WTC11 (cell line): ENCODE measurements around the gene AFF3. TPM values are rescaled to one million over a fixed set of nuclear protein-coding genes. Genes with fewer than 3 reads are reported as not detected.

Source experiments
- ATAC-seq: fragments of 200-7000 bp; cut with Tn5 transposase; 2 replicates; pipeline ENCODE4 v1.10.0; 2021; ENCODE audit warnings: mild to moderate bottlenecking, moderate library complexity
- CTCF ChIA-PET: fragments of 300-600 bp; sonication (Branson Sonifier 250); formaldehyde crosslinking; loops from one replicate; lab custom pipeline; 2021; ENCODE audit warnings: antibody characterized with exemption; lab: Charles Lee
- POLR2A ChIA-PET: fragments of 350-600 bp; sonication (Branson Sonifier 250); formaldehyde crosslinking; loops from one replicate; lab custom pipeline; 2021; ENCODE audit warnings: antibody characterized with exemption; lab: Charles Lee
- DNase-seq: peaks from one replicate; pipeline ENCODE4 v3.0.0; 2021; ENCODE audit warnings: low spot score
- H3K27ac Mint-ChIP-seq: 2 replicates; pipeline ENCODE4 v1.8.0; 2021; ENCODE audit warnings: mixed read lengths
- H3K27me3 Mint-ChIP-seq: 2 replicates; pipeline ENCODE4 v1.8.0; 2021; ENCODE audit warnings: low read depth, mild to moderate bottlenecking, moderate library complexity, mixed read lengths
- H3K36me3 Mint-ChIP-seq: 2 replicates; pipeline ENCODE4 v1.8.0; 2021; ENCODE audit warnings: mixed read lengths
- H3K4me1 Mint-ChIP-seq: 2 replicates; pipeline ENCODE4 v1.8.0; 2022; ENCODE audit warnings: mixed read lengths
- H3K4me3 Mint-ChIP-seq: 2 replicates; pipeline ENCODE4 v1.8.0; 2021; ENCODE audit warnings: mild to moderate bottlenecking, moderate library complexity, mixed read lengths
- H3K9me3 Mint-ChIP-seq: 2 replicates; pipeline ENCODE4 v1.8.0; 2021; ENCODE audit warnings: mixed read lengths
- ATF3 ChIP-seq: sonication (generic); formaldehyde crosslinking; conservative IDR thresholded peaks from 2 replicates; pipeline ENCODE4 v1.8.1; 2022; ENCODE audit warnings: mild to moderate bottlenecking, missing genetic modification reagents
- ESRRA ChIP-seq: sonication (generic); formaldehyde crosslinking; IDR thresholded peaks from 2 replicates; pipeline ENCODE4 v1.8.1; 2022; ENCODE audit warnings: mild to moderate bottlenecking, missing genetic modification reagents, borderline replicate concordance
- GABPB1 ChIP-seq: sonication (generic); formaldehyde crosslinking; IDR thresholded peaks from 2 replicates; pipeline ENCODE4 v1.8.1; 2023; ENCODE audit warnings: mild to moderate bottlenecking, missing genetic modification reagents
- KAT7 ChIP-seq: sonication (generic); formaldehyde crosslinking; IDR thresholded peaks from 2 replicates; pipeline ENCODE4 v1.8.1; 2023; ENCODE audit warnings: missing genetic modification reagents, mild to moderate bottlenecking, borderline replicate concordance
- NFATC4 ChIP-seq: fragments of 250-450 bp; sonication (Bioruptor Pico); IDR thresholded peaks from 2 replicates; pipeline ENCODE4 v1.9.0; 2021; ENCODE audit warnings: mild to moderate bottlenecking
- NR1H2 ChIP-seq: sonication (generic); formaldehyde crosslinking; IDR thresholded peaks from 2 replicates; pipeline ENCODE4 v1.9.0; 2021; ENCODE audit warnings: mild to moderate bottlenecking, moderate library complexity, missing genetic modification reagents
- SMAD3 ChIP-seq: sonication (generic); formaldehyde crosslinking; IDR thresholded peaks from 2 replicates; pipeline ENCODE4 v1.8.0; 2022; ENCODE audit warnings: missing genetic modification reagents, mild to moderate bottlenecking, borderline replicate concordance
- SOX15 ChIP-seq: fragments of 250-450 bp; sonication (Bioruptor Pico); IDR thresholded peaks from 2 replicates; pipeline ENCODE4 v1.9.0; 2021; ENCODE audit warnings: mild to moderate bottlenecking
- SP1 ChIP-seq: sonication (generic); formaldehyde crosslinking; conservative IDR thresholded peaks from 2 replicates; pipeline ENCODE4 v1.8.1; 2022; ENCODE audit warnings: missing genetic modification reagents
- TEAD4 ChIP-seq: sonication (generic); formaldehyde crosslinking; IDR thresholded peaks from 2 replicates; pipeline ENCODE4 v1.8.0; 2022; ENCODE audit warnings: mild to moderate bottlenecking, missing genetic modification reagents
- ZNF263 ChIP-seq: sonication (generic); formaldehyde crosslinking; IDR thresholded peaks from 2 replicates; pipeline ENCODE4 v1.8.1; 2022; ENCODE audit warnings: low read depth, mild to moderate bottlenecking, moderate library complexity, missing genetic modification reagents
- ZNF281 ChIP-seq: sonication (generic); formaldehyde crosslinking; IDR thresholded peaks from 2 replicates; pipeline ENCODE4 v1.8.0; 2023; ENCODE audit warnings: mild to moderate bottlenecking, missing genetic modification reagents
- ZNF317 ChIP-seq: sonication (generic); formaldehyde crosslinking; IDR thresholded peaks from 2 replicates; pipeline ENCODE4 v1.8.1; 2023; ENCODE audit warnings: low read depth, mild to moderate bottlenecking, moderate library complexity, missing genetic modification reagents, borderline replicate concordance
- ZNF416 ChIP-seq: fragments of 250-450 bp; sonication (Bioruptor Pico); IDR thresholded peaks from 2 replicates; pipeline ENCODE4 v1.9.0; 2021; ENCODE audit warnings: mild to moderate bottlenecking, inconsistent platforms
- ZNF423 ChIP-seq: fragments of 250-450 bp; sonication (Bioruptor Pico); IDR thresholded peaks from 2 replicates; pipeline ENCODE4 v2.1.2; 2022; ENCODE audit warnings: mild to moderate bottlenecking, moderate library complexity
- ZNF425 ChIP-seq: fragments of 250-450 bp; sonication (Bioruptor Pico); conservative IDR thresholded peaks from 2 replicates; pipeline ENCODE4 v1.9.0; 2021; ENCODE audit warnings: mild to moderate bottlenecking
- total RNA-seq: library from RNA; stranded (reverse); gene quantifications from 3 replicates; pipeline ENCODE4 v1.2.3, GENCODE V29; 2021
- TF ChIP-seq, protein P1 (sequence below): sonication (generic); formaldehyde crosslinking; IDR thresholded peaks from 2 replicates; pipeline ENCODE4 v1.8.0; 2022; ENCODE audit warnings: mild to moderate bottlenecking, missing genetic modification reagents
- TF ChIP-seq, protein P2 (sequence below): sonication (generic); formaldehyde crosslinking; IDR thresholded peaks from 2 replicates; pipeline ENCODE4 v1.8.1; 2023; ENCODE audit warnings: mild to moderate bottlenecking, missing genetic modification reagents, moderate library complexity
- TF ChIP-seq, protein P3 (sequence below): fragments of 250-450 bp; sonication (Bioruptor Pico); IDR thresholded peaks from 2 replicates; pipeline ENCODE4 v1.9.0; 2021; ENCODE audit warnings: mild to moderate bottlenecking
- TF ChIP-seq, protein P4 (sequence below): sonication (generic); formaldehyde crosslinking; IDR thresholded peaks from 2 replicates; pipeline ENCODE4 v1.8.0; 2023; ENCODE audit warnings: missing genetic modification reagents

AFF3 gene
- total RNA-seq, 1 experiment from 2014 or later: 1.2 TPM

DNA sequence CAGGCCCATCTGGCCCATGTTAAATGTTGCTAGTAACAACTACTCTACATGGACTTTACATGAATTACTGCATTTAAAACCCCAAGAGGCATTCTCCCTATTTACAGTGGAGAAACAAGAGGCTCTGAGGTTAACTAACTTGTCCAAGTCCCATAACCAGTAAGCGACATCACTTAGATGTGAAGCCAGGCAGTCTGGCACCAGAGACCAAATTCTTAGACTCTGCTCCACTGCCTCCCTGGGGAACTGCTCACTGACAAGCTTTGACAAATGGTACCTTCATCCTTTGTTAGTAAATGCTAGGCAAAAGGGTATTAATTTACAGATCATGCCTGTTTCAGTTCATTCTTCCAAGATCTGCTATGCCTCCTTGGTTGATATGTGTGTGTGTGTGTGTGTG is 124.8 kb downstream of the AFF3 start:
- POLR2A ChIA-PET: no interaction called here
- ATAC-seq: no peak

GRCh38 chr2:100016756-100017155 is 125.6 kb downstream of the AFF3 start:
- Mint-ChIP-seq H3K36me3 (no peaks in the 10 kb centered on the region), H3K4me3 (no peak overlapping the region), H3K27me3 (no peaks in the 10 kb centered on the region), H3K4me1 (no peaks in the 10 kb centered on the region), H3K9me3 (no peaks in the 10 kb centered on the region), H3K27ac (no peak overlapping the region)
- ChIA-PET POLR2A (no interaction called here), CTCF (no interaction called here)
- DNase-seq: no peak
- TF ChIP-seq KAT7 (CRISPR knock-in tag) (no peak), ZNF416 (CRISPR knock-in tag) (no peak), SOX15 (no peak), ZNF425 (CRISPR knock-in tag) (no peak), ZNF423 (no peak), GABPB1 (CRISPR knock-in tag) (no peak), ZNF281 (CRISPR knock-in tag) (no peak), ZNF263 (CRISPR knock-in tag) (no peak), TEAD4 (CRISPR knock-in tag) (no peak), SP1 (no peak), ESRRA (no peak), ZNF317 (CRISPR knock-in tag) (no peak), NFATC4 (CRISPR knock-in tag) (no peak), SMAD3 (CRISPR knock-in tag) (no peak)
- TF ChIP-seq, protein P1, sequence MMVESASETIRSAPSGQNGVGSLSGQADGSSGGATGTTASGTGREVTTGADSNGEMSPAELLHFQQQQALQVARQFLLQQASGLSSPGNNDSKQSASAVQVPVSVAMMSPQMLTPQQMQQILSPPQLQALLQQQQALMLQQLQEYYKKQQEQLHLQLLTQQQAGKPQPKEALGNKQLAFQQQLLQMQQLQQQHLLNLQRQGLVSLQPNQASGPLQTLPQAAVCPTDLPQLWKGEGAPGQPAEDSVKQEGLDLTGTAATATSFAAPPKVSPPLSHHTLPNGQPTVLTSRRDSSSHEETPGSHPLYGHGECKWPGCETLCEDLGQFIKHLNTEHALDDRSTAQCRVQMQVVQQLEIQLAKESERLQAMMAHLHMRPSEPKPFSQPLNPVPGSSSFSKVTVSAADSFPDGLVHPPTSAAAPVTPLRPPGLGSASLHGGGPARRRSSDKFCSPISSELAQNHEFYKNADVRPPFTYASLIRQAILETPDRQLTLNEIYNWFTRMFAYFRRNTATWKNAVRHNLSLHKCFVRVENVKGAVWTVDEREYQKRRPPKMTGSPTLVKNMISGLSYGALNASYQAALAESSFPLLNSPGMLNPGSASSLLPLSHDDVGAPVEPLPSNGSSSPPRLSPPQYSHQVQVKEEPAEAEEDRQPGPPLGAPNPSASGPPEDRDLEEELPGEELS: no peak
- TF ChIP-seq, protein P2, sequence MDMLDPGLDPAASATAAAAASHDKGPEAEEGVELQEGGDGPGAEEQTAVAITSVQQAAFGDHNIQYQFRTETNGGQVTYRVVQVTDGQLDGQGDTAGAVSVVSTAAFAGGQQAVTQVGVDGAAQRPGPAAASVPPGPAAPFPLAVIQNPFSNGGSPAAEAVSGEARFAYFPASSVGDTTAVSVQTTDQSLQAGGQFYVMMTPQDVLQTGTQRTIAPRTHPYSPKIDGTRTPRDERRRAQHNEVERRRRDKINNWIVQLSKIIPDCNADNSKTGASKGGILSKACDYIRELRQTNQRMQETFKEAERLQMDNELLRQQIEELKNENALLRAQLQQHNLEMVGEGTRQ (CRISPR knock-in tag): no peak
- TF ChIP-seq, protein P3, sequence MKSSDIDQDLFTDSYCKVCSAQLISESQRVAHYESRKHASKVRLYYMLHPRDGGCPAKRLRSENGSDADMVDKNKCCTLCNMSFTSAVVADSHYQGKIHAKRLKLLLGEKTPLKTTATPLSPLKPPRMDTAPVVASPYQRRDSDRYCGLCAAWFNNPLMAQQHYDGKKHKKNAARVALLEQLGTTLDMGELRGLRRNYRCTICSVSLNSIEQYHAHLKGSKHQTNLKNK (CRISPR knock-in tag): no peak
- TF ChIP-seq, protein P4, sequence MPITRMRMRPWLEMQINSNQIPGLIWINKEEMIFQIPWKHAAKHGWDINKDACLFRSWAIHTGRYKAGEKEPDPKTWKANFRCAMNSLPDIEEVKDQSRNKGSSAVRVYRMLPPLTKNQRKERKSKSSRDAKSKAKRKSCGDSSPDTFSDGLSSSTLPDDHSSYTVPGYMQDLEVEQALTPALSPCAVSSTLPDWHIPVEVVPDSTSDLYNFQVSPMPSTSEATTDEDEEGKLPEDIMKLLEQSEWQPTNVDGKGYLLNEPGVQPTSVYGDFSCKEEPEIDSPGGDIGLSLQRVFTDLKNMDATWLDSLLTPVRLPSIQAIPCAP (CRISPR knock-in tag): no peak
- no peak for ATAC-seq

More for the DNA sequence above, 124.8 kb downstream of the AFF3 start:
- TF ChIP-seq, protein P4 (CRISPR knock-in tag): no peak
- TF ChIP-seq NR1H2 (CRISPR knock-in tag): no peak
- no peak for TF ChIP-seq ATF3
- TF ChIP-seq, all 79 proteins: peak for 0
- no peak overlapping the region for H3K27ac Mint-ChIP-seq
- DNase-seq: no peak
- no peaks in the 10 kb centered on the region for H3K36me3 Mint-ChIP-seq
- no peaks in the 10 kb centered on the region for H3K4me1 Mint-ChIP-seq
- H3K4me3 Mint-ChIP-seq: no peak overlapping the region
- CTCF ChIA-PET: no interaction called here
- H3K9me3 Mint-ChIP-seq: no peaks in the 10 kb centered on the region
- H3K27me3 Mint-ChIP-seq: no peaks in the 10 kb centered on the region
